Occipital lobe (tissue), 3 donors: ENCODE measurements around the gene SYT9. TPM values are rescaled to one million over a fixed set of nuclear protein-coding genes. Genes with fewer than 3 reads are reported as not detected.
"Not testable (repeated sequence)": the region's sequence is repeated elsewhere in the genome, so short reads cannot be mapped to it uniquely, and the experiment has no call there.

Experiments used
- DNase-seq: peaks from one replicate; lab custom pipeline; 2025; lab: John Stamatoyannopoulos, UW
- small RNA-seq: library from RNA; depleted of rRNA; stranded (forward); fragments of <200 nt; gene quantifications from one replicate; pipeline ENCODE3, GENCODE V24; 2014
- total RNA-seq: library from RNA; depleted of rRNA; stranded (reverse); fragments of >200 nt; gene quantifications from one replicate; pipeline ENCODE4 v1.2.3, GENCODE V29; 2014

The SYT9 gene
- total RNA-seq, 1 donor from 2014 or later: 4.7 TPM

DNA sequence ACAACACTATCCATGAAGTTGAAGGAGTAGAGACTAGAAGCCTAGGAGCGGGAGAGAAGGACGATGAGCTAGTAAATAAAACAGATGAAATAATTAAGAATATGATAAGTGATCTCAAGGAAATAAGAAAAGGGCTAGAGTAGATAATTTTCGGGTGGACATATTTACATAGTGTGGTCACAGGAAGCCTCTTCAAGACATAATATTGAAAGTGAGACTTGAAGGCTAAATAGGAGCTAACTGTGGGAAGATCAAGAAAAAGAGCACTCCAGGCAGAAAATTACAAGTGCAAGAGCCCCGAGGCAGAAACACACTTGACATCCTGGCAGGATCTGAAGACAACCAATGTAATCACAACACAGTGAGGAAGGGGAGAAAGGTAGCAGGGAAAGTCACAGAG, 250.2 kb downstream of the SYT9 start:
- no peak for DNase-seq

DNA sequence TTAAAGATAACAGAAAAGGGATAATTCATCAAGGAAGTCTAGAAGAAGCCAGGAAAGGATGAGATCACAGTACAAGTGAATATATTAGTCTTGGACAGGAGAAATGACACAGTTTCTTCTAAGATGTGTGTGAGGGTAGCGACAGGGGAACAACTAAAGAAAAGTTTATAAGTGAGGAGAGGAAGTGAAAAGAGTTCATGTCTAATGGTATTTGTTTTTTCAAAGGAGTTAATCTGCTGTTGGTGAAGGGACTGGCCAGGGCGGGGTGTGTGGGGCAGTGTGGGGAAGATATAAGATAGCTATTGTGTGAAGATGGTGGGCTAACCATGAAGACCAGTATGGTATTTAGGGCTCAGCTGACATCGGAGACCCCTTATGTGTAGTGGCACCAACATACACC, 254.5 kb downstream of the SYT9 start:
- no peak for DNase-seq

DNA sequence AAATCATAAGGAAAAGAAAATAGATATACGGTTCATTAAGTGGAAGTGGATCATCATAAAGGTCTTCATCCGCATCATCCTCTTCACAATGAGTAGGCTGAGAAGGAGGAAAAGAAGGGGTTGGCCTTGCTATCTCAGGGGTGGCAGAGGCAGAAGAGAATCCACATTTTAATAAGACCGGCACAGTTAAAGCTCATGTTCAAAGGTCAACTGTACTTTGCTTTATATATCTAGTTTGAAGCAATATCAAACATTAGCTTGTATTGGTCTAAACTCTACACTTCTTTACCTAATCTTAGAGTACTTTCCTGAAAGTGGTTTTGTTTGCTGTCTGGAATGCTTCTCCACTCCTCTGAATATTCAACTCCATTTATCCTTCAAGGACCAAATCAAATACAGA, 256.4 kb downstream of the SYT9 start:
- no peak for DNase-seq

DNA sequence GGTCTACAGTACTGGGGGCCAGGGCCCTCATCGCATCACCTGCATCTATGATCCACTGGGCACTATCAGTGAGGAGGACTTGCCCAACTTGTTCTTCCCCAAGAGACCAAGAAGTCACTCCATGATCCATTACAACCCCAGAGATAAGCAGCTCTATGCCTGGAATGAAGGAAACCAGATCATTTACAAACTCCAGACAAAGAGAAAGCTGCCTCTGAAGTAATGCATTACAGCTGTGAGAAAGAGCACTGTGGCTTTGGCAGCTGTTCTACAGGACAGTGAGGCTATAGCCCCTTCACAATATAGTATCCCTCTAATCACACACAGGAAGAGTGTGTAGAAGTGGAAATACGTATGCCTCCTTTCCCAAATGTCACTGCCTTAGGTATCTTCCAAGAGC, 258.3 kb downstream of the SYT9 start:
- no peak for DNase-seq

DNA sequence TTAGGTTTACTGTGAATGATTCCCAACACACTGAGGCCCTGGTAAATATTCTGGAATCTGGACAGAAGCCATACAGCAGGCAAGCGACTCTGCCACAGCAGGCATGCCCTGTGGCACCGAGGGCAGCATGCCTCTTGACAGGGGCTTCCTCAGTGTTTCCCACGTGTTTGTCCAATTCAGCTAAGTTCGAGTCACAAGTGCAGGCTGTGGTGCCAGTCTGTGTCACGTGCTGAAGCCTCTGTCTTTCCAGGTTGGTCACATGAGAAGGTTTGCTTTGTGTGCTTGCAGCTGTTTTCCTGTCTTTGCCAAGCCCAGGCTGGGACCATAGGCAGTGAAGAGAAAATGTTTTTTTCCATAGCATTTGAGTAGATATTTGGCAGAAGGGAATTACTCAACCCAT, 259.7 kb downstream of the SYT9 start:
- peak; percentile 65 for DNase-seq

DNA sequence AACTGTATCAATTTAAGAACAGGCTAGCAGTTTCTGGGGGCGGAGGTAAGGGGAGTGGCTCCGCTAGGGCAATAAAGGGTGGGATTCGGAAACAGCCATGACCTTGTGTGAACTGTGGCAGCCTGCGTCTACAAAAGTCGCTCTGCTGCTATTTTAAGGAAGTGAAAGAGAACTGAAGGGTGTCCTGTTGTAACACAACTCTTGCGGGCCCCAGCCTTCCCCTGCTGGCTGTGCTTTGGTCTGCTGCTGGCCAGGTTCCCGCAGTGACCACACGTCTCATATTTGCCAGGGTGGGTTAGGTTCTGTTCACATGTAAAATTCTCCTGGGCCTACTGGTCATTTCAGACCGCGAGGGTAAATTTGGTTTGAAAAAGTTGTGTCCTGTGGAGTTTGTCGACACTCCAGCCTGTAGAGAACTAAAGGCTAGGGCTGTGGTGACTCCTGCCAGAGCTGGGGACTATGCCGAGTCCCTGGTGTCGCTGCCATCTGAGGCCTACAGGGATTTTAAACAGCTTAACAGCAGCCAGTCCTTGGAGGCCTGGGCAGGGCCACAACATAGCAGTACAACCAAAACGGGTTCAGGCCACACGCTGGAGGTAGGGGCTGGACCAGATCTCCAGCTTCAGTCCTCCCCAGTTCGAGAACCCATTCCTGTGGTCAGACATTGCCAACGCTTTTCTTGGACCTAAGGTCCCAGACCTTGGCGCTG, 261.0 kb downstream of the SYT9 start:
- no peak for DNase-seq

DNA sequence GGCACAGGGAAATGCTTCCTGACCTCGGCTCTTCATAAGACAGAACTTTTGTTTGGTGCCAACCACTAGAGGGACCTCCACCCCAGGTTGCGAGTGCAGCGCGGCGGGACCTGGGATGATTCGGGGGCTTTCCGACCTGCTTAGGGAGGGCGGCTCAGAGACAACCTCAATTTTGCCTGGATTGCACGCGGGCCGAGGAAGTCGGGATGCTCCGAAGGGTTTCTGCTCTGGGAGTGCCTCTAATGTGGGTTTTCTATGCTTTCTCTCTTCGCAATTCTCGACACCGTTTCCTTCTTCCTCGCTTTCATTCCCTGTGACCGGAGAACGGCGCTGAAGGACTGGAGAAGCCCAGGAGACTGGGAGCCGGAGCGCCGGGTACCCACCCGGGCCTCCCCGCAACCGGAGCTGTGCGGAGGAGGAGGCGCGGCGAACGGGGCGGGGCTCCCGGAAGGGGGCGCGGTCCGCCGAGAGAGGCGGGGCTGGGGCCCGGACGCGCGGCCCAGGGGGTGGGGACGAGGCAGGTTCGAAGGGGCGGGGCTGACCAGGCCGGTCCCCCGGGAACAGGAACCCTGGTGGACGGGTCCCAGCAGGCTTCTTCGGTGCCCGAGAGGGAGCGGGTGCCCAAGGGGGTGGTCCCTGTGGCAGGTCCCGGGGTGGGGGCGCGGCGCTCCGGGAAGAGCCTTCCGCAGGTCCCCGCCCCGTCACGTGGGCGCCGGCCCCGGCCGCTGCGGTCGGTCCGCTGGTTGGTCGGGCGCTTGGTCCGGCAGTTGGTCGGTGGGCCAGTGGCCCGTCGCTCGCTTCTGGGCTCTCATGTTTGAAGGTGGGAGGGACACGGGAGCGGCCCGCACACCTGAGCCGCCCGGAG, 261.8 kb downstream of the SYT9 start, which contains the start of gene PPFIBP2:
Gene PPFIBP2, plus strand, starts transcription at position 766 of the 865 bp plus-strand sequence. CDS start 35,477 bp downstream, outside the sequence.
- peak; percentile 71 for DNase-seq

DNA sequence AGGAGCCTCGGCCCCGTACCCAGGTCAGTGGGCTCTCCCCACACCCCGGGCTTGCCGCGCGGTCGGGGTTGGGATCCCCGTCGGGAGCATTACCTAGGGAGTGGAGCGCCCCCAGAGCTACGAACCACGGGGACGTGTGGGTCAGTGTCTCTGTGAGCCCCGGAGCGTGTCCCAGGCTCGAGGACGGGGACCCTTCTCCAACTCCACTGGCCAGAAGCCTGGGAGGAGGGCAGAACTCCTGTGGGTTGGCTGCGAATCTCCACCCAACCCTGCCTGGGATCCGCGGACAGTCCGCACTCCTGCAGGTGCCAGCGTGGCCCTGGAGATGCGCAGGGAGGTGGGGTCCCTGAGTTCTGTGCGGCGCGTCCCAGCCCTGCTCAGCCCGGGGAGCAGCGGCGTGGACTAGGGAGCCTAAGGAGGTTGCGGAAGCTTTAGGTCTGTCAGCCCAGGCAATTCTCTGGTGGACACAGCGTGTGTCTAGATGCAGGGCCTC, 262.4 kb downstream of the SYT9 start:
- DNase-seq: no peak

DNA sequence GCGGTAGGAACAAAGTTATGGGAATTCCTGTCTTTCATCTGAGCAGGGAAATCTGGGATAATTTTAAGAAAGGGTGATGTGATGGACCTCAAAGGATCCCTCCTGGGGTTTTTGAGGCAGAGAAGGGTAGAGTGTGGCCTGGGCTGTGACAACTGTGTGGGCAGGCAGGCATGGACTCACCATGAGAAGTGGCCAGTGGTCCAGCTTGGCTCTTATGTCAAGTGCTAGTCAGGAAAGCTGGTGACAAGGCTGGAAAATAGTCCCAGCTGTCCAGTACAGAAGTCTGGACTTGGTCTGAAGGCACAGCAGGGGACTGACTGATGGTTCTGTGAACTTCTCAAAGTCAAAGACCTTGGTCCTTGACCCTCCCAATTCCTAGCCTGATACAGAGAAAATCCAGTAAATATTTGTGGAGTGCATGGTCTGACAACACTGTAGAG, 263.8 kb downstream of the SYT9 start:
- no peak for DNase-seq

DNA sequence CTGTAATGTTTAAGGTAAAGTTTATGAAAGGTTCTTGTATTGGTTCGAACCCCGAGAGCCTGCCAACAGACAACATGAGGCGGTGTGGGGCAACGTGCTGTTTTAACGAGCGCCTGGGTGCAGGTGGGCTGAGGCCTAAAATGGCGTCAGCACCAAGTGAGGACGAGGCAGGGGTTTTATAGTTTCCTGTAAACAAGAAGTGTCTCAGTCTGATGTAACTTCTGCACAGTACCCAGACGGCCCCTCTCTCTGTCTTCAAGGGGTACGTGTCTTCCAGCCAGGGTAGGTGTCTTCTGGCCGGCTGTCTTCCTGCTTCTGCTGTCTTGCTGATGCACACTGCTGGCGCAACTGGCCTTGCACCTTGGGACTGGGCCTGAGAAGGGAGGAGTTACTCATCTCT, 264.8 kb downstream of the SYT9 start:
- DNase-seq: no peak

DNA sequence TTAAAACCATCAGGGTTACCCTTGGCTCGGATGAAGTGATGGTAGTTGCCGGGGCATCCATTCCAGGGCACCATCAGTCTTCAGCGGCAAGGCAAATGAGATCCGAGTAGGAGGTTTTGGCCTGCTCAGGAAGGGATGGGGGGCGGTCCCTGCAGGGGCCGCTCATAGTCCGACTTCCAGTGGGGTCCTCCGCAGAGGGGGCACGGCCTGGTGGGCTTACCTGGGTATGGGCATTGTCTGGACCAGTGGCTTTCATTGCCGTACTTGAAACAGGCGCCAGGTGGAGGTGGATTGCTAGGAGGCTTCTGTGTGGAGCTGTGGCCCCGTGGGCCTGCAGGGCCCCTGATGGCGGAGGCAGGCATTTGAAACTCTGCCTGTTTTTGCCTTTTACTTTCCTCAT, 266.0 kb downstream of the SYT9 start:
- DNase-seq: not testable (repeated sequence)

Small RNA genes lying within 50 kb of the gene (small RNA-seq; reads per million reads assigned to genes)
- not detected for gene MIR302E

Other genes starting within 250 kb of the SYT9 start
- gene ZNF214, start 231.6 kb upstream of the SYT9 start, total RNA-seq: 17.9 TPM
- 0.94 TPM for gene NLRP14, start 231.4 kb upstream of the SYT9 start, total RNA-seq
- not detected for gene RBMXL2, start 162.9 kb upstream of the SYT9 start, total RNA-seq
- 1.1 TPM for gene OLFML1, start 233.6 kb downstream of the SYT9 start, total RNA-seq